Stimulated activated naive CD8-positive, alpha-beta T cell treated with anti-CD3 and anti-CD28 coated beads, Interleukin-15, amount 100 ng/mL, for 72 hours (primary cell): Measurements from ENCODE around the gene MAP3K1.

Source experiments
- ATAC-seq: fragments of 150-1000 bp; cut with Tn5 transposase; 2 replicates; pipeline ENCODE4 v1.10.0; 2021; ENCODE audit warnings: mild to moderate bottlenecking, moderate library complexity
- DNase-seq, 2 donors: peaks; one replicate each; pipeline ENCODE4 v3.0.0; 2021 to 2022
- H3K27ac Mint-ChIP-seq, 2 donors: one replicate each; pipeline ENCODE4 v1.8.0; 2022; ENCODE audit warnings: mild to moderate bottlenecking in 2 of 2, mixed read lengths in 2 of 2, moderate library complexity in 2 of 2
- H3K27me3 Mint-ChIP-seq: one replicate; pipeline ENCODE4 v1.8.0; 2022; ENCODE audit warnings: mixed read lengths
- H3K4me1 Mint-ChIP-seq: one replicate; pipeline ENCODE4 v1.8.0; 2022; ENCODE audit warnings: mild to moderate bottlenecking, mixed read lengths
- H3K4me3 Mint-ChIP-seq, 2 donors: one replicate each; pipeline ENCODE4 v1.8.0; 2022; ENCODE audit warnings: mild to moderate bottlenecking in 2 of 2, mixed read lengths in 2 of 2, moderate library complexity in 1 of 2
- H3K9me3 Mint-ChIP-seq, 2 donors: one replicate each; pipeline ENCODE4 v1.8.0; 2022; ENCODE audit warnings: mixed read lengths in 2 of 2

MAP3K1 gene

GRCh38 chr5:56851258-56851941, 36.1 kb downstream of the MAP3K1 start:
- H3K27me3 Mint-ChIP-seq, result no peaks in the 10 kb centered on the region
- ATAC-seq (no peak), DNase-seq (no peak)

GRCh38 chr5:56852228-56853000, 37.1 kb downstream of the MAP3K1 start:
- no peak for ATAC-seq
- Mint-ChIP-seq H3K9me3 (no peaks in the 10 kb centered on the region), H3K4me3 (peak overlapping the region in 1 of 2 donors; percentile 11), H3K4me1 (peaks cover 65% of the 10 kb centered on the region), H3K27me3 (no peaks in the 10 kb centered on the region), H3K27ac (no peak overlapping the region)
- no peak for DNase-seq

More at GRCh38 chr5:56851258-56851941, 36.1 kb downstream of the MAP3K1 start:
- Mint-ChIP-seq H3K27ac (peak overlapping the region in 1 of 2 donors; percentile 28), H3K4me1 (peaks cover 75% of the 10 kb centered on the region), H3K4me3 (no peak overlapping the region), H3K9me3 (no peaks in the 10 kb centered on the region)

GRCh38 chr5:56853698-56854097, 38.3 kb downstream of the MAP3K1 start:
- Mint-ChIP-seq H3K27ac (no peak overlapping the region), H3K4me1 (peaks cover 54% of the 10 kb centered on the region), H3K9me3 (no peaks in the 10 kb centered on the region), H3K4me3 (no peak overlapping the region), H3K27me3 (no peaks in the 10 kb centered on the region)
- ATAC-seq, result no peak
- DNase-seq, result no peak

GRCh38 chr5:56854920-56855319, 39.6 kb downstream of the MAP3K1 start:
- no peak overlapping the region for H3K27ac Mint-ChIP-seq
- ATAC-seq (no peak), DNase-seq (no peak)
- H3K9me3 Mint-ChIP-seq, result no peaks in the 10 kb centered on the region
- H3K4me3 Mint-ChIP-seq, result no peak overlapping the region
- peaks cover 42% of the 10 kb centered on the region for H3K4me1 Mint-ChIP-seq
- H3K27me3 Mint-ChIP-seq, result no peaks in the 10 kb centered on the region

- Mint-ChIP-seq H3K27ac (no peak overlapping the region), H3K4me3 (no peak overlapping the region), H3K27me3 (no peaks in the 10 kb centered on the region), H3K9me3 (peaks cover 0 to 2% of the 10 kb centered on the region in 2 donors), H3K4me1 (peaks cover 30% of the 10 kb centered on the region)
- DNase-seq (no peak), ATAC-seq (no peak)
These were observed 41.3 kb downstream of the MAP3K1 start for GRCh38 chr5:56856541-56857178.

- Mint-ChIP-seq H3K4me3 (no peak overlapping the region), H3K27ac (no peak overlapping the region), H3K27me3 (no peaks in the 10 kb centered on the region), H3K9me3 (peaks cover 0 to 6% of the 10 kb centered on the region in 2 donors), H3K4me1 (peaks cover 14% of the 10 kb centered on the region)
- no peak for DNase-seq
- ATAC-seq, result no peak
These were observed 43.6 kb downstream of the MAP3K1 start for GRCh38 chr5:56858777-56859442.

- ATAC-seq (no peak), DNase-seq (no peak)
- H3K9me3 Mint-ChIP-seq, result peaks cover 0 to 6% of the 10 kb centered on the region in 2 donors
- H3K4me3 Mint-ChIP-seq, result no peak overlapping the region
- no peaks in the 10 kb centered on the region for H3K27me3 Mint-ChIP-seq
- no peaks in the 10 kb centered on the region for H3K4me1 Mint-ChIP-seq
- no peak overlapping the region for H3K27ac Mint-ChIP-seq
These were observed 46.6 kb downstream of the MAP3K1 start for GRCh38 chr5:56861893-56862485.

- Mint-ChIP-seq H3K4me1 (no peaks in the 10 kb centered on the region), H3K4me3 (no peak overlapping the region), H3K27me3 (no peaks in the 10 kb centered on the region), H3K27ac (no peak overlapping the region), H3K9me3 (peaks cover 0 to 6% of the 10 kb centered on the region in 2 donors)
- DNase-seq, result no peak
- no peak for ATAC-seq
These were observed 47.6 kb downstream of the MAP3K1 start for GRCh38 chr5:56862909-56863308.

- Mint-ChIP-seq H3K27ac (no peak overlapping the region), H3K4me3 (no peak overlapping the region), H3K4me1 (peaks cover 14% of the 10 kb centered on the region), H3K27me3 (no peaks in the 10 kb centered on the region), H3K9me3 (no peaks in the 10 kb centered on the region)
- DNase-seq (no peak), ATAC-seq (no peak)
These were observed 56.4 kb downstream of the MAP3K1 start for GRCh38 chr5:56871777-56872176.

- H3K27me3 Mint-ChIP-seq, result no peaks in the 10 kb centered on the region
- H3K9me3 Mint-ChIP-seq, result no peaks in the 10 kb centered on the region
- H3K27ac Mint-ChIP-seq, result peak overlapping the region in 1 of 2 donors; percentile 24
- DNase-seq (no peak), ATAC-seq (no peak)
- H3K4me1 Mint-ChIP-seq, result peaks cover 14% of the 10 kb centered on the region
- H3K4me3 Mint-ChIP-seq, result no peak overlapping the region
These were observed 57.7 kb downstream of the MAP3K1 start for GRCh38 chr5:56873056-56873455.

GRCh38 chr5:56876327-56876726, 61.0 kb downstream of the MAP3K1 start:
- DNase-seq, result no peak
- no peak overlapping the region for H3K4me3 Mint-ChIP-seq
- no peak overlapping the region for H3K27ac Mint-ChIP-seq
- no peaks in the 10 kb centered on the region for H3K9me3 Mint-ChIP-seq
- no peaks in the 10 kb centered on the region for H3K27me3 Mint-ChIP-seq
- no peak for ATAC-seq
- peaks cover 8% of the 10 kb centered on the region for H3K4me1 Mint-ChIP-seq

- peaks cover 6% of the 10 kb centered on the region for H3K4me1 Mint-ChIP-seq
- no peaks in the 10 kb centered on the region for H3K9me3 Mint-ChIP-seq
- DNase-seq (no peak), ATAC-seq (no peak)
- no peak overlapping the region for H3K27ac Mint-ChIP-seq
- H3K4me3 Mint-ChIP-seq, result no peak overlapping the region
- H3K27me3 Mint-ChIP-seq, result no peaks in the 10 kb centered on the region
These were observed 66.2 kb downstream of the MAP3K1 start for GRCh38 chr5:56881571-56881970.

GRCh38 chr5:56893251-56893951, 78.1 kb downstream of the MAP3K1 start:
- Mint-ChIP-seq H3K27ac (no peak overlapping the region), H3K9me3 (no peaks in the 10 kb centered on the region), H3K4me3 (no peak overlapping the region), H3K4me1 (no peaks in the 10 kb centered on the region), H3K27me3 (no peaks in the 10 kb centered on the region)
- DNase-seq, result no peak
- peak; percentile 39 for ATAC-seq

GRCh38 chr5:56896763-56897162, 81.4 kb downstream of the MAP3K1 start:
- Mint-ChIP-seq H3K27ac (no peak overlapping the region), H3K4me3 (no peak overlapping the region)

GRCh38 chr5:56898213-56898612, 82.9 kb downstream of the MAP3K1 start:
- DNase-seq (no peak), ATAC-seq (no peak)
- no peaks in the 10 kb centered on the region for H3K9me3 Mint-ChIP-seq
- no peak overlapping the region for H3K4me3 Mint-ChIP-seq
- no peak overlapping the region for H3K27ac Mint-ChIP-seq
- H3K4me1 Mint-ChIP-seq, result no peaks in the 10 kb centered on the region
- H3K27me3 Mint-ChIP-seq, result no peaks in the 10 kb centered on the region

More at GRCh38 chr5:56896763-56897162, 81.4 kb downstream of the MAP3K1 start:
- DNase-seq (no peak), ATAC-seq (no peak)
- Mint-ChIP-seq H3K27me3 (no peaks in the 10 kb centered on the region), H3K9me3 (no peaks in the 10 kb centered on the region), H3K4me1 (no peaks in the 10 kb centered on the region)
